OCI-M2 (cell line): Measurements from ENCODE around the gene CADM2.

Experiments used
- DNase-seq: peaks from one replicate; lab custom pipeline; 2025; ENCODE audit not compliant: unreplicated experiment; lab: John Stamatoyannopoulos, UW

CADM2 gene

GRCh38 chr3:85780806-85781205, 822.0 kb downstream of the CADM2 start:
- DNase-seq, result no peak

DNA sequence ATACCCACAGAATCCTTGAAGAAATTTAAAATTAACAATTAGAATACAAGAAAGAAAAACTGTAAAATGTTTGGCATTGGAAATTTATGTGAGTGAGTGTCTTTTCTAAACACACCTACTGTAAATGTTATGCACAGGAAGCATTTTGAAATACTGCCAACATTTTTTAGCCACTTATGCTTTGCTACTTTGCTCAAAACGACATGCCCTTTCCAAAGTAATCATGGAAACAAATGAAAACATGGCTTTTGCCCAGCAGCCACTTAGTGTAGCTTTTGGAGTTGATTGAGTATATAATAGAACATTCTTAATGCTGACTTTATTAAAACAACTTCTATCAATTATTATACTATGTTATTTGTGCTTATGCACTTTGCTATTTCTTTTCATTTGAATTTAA, 823.0 kb downstream of the CADM2 start:
- no peak for DNase-seq

GRCh38 chr3:85783291-85783690, 824.5 kb downstream of the CADM2 start:
- DNase-seq, result no peak

GRCh38 chr3:85785766-85786165, 827.0 kb downstream of the CADM2 start:
- DNase-seq, result no peak

DNA sequence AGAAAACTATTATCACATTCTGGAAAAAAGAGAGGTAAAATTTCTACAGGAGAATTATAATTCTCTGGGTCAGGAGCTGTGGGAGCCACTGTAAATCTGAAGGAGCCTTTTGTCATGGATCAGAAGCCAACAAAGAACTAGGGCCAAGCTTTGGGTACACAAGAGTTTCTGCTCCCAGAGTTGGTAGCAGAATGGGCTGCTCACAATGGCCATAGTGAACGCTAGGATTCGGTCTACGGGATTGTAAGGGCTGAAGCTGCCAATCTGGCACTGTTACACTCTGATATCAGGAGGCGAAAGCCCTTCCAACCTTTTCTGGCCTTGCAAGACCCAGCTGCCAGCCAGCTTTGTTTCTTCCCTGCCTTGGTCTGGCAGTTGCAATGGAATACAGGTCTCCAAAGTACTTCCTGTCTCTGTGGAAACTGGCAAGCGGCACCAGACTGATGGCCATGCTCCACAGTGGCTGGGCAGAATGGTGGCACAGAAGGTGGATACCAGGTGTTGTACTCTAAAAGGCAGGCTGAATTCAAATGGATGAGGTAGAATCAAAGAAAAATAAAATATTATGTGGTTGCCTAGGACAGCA, 831.7 kb downstream of the CADM2 start:
- DNase-seq, result no peak

DNA sequence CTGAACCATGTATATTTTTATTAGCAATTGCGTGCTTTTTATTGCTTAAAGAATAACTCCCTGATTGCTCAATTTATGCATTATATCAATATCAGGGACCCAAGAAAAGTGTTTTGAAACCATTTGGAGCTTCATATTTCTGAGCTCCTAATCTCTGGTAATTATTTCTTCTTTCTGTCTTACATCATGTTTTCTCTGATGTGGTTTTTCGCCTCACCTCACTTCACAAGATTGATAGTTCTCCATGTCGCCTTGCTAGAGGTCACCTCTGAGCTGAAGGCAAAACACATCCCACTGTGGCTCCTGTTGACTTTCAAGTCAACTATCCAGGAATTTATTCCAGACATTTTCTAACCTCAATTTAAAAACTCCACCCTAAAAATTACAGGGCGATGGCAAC, 837.4 kb downstream of the CADM2 start:
- DNase-seq, result no peak

GRCh38 chr3:85800676-85801075, 841.9 kb downstream of the CADM2 start:
- no peak for DNase-seq

DNA sequence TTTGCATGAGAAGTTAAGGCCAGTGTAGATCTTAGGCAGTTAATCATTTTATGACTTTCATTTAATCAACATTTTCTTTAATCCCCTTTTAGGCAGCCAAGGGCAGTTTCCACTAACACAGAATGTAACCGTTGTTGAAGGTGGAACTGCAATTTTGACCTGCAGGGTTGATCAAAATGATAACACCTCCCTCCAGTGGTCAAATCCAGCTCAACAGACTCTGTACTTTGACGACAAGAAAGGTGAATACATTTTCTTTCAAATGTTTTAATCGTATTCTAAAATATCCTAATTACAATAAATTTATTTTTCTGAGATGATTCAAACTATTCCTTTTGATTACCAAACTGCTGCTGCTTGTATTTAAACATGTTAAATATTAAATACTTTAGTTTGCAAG, 843.2 kb downstream of the CADM2 start:
- no peak for DNase-seq

- DNase-seq, result no peak
Measured at GRCh38 chr3:85808755-85809154, 850.0 kb downstream of the CADM2 start.

GRCh38 chr3:85821130-85821756, 862.5 kb downstream of the CADM2 start:
- no peak for DNase-seq

GRCh38 chr3:85835857-85836440, 877.2 kb downstream of the CADM2 start:
- no peak for DNase-seq

DNA sequence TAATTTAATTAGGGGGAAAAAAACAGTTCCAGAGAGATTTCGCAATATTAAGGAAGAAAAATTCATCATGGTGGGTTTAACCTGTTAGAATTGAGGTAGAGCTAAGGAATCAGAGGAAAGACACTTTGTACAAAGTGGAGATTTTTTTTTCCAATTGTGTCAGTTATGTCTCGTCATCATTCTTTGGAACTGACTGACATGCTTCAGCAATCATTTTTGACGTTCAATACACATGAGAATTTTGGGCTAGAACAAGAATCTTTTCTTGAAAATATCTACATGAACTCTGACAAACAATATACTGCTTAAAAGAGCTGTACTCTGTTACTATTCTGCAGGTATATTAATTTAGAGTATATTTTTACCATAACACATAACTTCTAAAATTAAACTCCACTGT, 878.6 kb downstream of the CADM2 start:
- no peak for DNase-seq

GRCh38 chr3:85838921-85839320, 880.1 kb downstream of the CADM2 start:
- DNase-seq, result no peak

GRCh38 chr3:85842081-85842480, 883.3 kb downstream of the CADM2 start:
- DNase-seq, result no peak

DNA sequence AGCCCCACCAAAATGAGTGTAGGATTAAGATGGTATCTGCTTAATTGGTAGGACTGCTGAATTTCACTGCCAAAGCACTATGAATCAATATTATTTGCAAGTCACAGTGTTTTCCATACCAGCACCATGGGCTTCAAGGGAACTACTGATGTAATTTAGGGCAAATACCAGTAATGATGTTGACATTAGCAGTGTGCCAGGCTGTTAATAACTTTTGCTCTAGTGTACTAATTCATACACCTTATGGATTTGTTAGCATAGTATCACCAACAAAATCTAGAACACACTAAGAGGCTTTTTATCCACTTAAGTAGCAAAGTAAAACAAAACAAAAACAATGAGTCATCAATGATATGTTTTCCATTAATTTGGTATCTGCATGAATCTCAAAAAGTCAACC, 888.2 kb downstream of the CADM2 start:
- DNase-seq, result no peak

DNA sequence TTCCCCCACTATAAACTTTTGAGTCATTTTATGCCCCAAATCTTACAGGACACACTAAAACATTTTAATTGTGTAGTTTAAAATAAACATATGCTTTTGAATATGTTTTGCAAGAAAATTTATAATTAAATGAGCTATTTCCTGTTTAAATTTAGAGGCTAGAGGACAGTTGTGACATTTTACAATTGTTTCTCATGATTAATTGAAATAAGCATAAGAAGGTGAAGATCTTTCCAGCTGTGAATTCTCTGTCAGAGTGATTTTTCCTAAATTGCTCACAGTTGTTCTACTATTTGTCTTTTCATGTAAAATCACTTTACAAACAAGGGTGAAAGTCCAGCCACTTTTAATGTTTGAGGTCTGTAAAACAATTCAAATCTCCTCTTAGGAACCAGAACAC, 892.3 kb downstream of the CADM2 start:
- DNase-seq, result no peak

DNA sequence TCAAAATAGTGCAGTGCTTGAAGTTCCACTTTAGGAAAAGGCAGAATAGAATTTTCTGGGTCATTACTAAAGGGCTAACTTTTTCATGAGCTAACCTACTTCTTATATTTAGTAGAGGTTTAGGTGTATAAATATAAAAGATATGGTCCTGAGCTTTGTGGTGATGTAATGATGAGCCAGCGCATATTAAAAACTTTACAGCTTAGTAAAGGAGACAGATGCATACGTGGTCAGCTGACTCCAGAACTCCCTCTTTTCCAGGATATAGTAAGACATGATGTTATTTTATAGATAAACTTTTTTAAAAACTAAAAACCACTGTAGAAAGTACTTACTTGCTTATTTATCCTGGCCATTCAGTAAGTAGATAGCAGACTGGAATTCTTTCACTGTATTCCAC, 895.0 kb downstream of the CADM2 start:
- DNase-seq, result no peak

GRCh38 chr3:85862893-85863455, 904.2 kb downstream of the CADM2 start:
- no peak for DNase-seq

DNA sequence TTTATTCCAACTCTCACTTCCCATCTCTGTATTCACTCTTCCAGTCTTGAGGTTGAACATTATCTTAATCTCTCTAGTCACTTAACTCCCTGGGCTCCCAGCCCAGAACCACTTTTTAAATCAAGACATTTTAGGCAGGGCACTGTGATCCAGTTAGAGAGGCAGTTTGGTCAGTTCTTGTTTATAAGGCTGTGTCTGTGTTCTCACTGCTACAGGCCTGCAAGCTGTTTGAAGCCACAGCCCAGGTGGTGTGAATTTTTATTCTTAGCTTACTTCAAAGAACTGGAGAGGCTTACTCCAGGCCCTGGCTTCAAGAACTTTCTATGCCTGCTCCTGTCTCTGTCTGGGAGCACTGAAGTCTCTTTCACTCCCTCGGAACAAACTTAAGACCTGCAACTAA, 906.1 kb downstream of the CADM2 start:
- DNase-seq, result no peak

GRCh38 chr3:85867072-85867471, 908.3 kb downstream of the CADM2 start:
- no peak for DNase-seq

GRCh38 chr3:85875589-85875988, 916.8 kb downstream of the CADM2 start:
- no peak for DNase-seq

DNA sequence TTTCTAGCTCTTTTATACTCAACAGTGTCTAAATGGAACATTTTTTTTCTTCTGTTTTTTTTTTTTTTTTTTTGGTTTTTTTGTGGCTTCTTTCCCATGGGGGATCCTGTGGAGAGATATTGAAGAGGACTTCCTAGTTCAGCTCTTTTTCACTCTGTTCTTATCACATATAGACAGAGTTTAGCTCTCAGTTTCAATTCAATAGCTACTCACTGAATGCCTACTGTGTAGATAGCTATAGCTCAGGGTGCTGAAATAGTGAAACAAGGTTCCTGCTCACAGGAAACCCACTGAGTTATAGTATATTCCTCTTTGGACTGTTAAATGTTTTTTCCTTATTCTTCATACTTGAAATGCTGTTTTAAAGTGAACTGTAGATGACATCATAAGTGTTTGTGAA, 918.8 kb downstream of the CADM2 start:
- DNase-seq, result peak; percentile 14
